ENCODE results near the gene RTKN2. TPM values are rescaled to one million over a fixed set of nuclear protein-coding genes. Genes with fewer than 3 reads are reported as not detected.

The RTKN2 gene
- total and polyA plus RNA-seq, 2 of the 4 experiments (the other 2 are of a cell fraction), result 0.75 to 0.90 TPM

DNA sequence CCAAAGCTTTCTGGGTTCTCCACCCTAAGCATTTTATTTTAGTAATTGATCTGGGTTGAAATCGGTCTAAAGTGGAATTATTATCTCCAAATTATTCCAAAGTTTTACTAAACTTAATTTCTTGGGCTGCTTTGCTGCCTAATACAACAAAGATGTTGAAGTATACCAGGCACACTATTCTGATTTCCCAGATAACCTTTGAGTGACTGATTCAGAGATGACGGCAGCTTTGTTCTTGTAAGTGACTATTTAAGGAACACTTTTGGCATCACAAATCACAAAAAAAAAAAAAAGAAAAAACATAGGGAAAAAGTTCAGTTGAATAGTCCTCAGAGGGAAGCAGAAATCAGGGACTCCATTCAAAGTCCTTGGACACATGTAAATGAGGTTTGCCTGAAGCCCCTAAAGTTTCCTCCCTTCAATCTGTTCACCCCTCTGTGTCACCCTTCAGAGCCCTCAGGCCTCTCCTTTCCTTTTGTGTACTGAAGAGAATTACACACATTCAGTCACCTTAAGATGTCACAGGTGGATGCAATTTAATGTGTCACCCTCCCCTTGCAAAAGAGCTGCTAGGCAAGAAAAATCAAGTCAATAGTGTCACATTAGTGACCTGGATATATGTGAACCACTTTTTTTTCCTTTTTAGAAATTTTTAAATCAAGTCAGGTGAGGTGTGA is 81.5 kb downstream of the RTKN2 start:
- no peak for ATAC-seq (ENCODE audit: low read depth)
- dilution Hi-C loops (cut with HindIII; ENCODE audit: low sequenced_read_pairs, unreplicated experiment), result no loop called here
- ChIA-PET CTCF (no interaction called here), POLR2A (ENCODE audit: unreplicated experiment) (no interaction called here)
- no peak overlapping the region for H2AK5ac ChIP-seq (ENCODE audit: low read depth, low read length)
- no peak overlapping the region for H3K18ac ChIP-seq (ENCODE audit: low read depth, low read length)
- no peak overlapping the region for H3K4ac ChIP-seq (ENCODE audit: low read depth, low read length)
- no peaks in the 10 kb centered on the region for H4K20me1 ChIP-seq (ENCODE audit: insufficient read depth, low read length)
- H3K9ac ChIP-seq (ENCODE audit: low read depth, low read length), result no peak overlapping the region
- no peaks in the 10 kb centered on the region for H3K79me1 ChIP-seq (ENCODE audit: low read depth in 1 of 2, low read length in 2 of 2)
- H2BK15ac ChIP-seq (ENCODE audit: low read depth, low read length), result no peak overlapping the region
- in situ Hi-C loops (cut with MboI; ENCODE audit: low sequenced_read_pairs), result no loop called here
- no peak overlapping the region for H4K91ac ChIP-seq (ENCODE audit: insufficient read depth, low read depth, low read length)
- no peaks in the 10 kb centered on the region for H3K27me3 ChIP-seq (ENCODE audit: control insufficient read depth, insufficient read depth, low read length)
- no peak overlapping the region for H3K56ac ChIP-seq (ENCODE audit: extremely low read depth, insufficient read depth, low read length)
- no peaks in the 10 kb centered on the region for H3K9me3 ChIP-seq (ENCODE audit: control insufficient read depth, insufficient read depth, low read length)
- TF ChIP-seq POLR2A (IDR thresholded peaks at IDR 0.05; ENCODE audit: low read depth, low read length), result no peak
- TF ChIP-seq, protein P1, sequence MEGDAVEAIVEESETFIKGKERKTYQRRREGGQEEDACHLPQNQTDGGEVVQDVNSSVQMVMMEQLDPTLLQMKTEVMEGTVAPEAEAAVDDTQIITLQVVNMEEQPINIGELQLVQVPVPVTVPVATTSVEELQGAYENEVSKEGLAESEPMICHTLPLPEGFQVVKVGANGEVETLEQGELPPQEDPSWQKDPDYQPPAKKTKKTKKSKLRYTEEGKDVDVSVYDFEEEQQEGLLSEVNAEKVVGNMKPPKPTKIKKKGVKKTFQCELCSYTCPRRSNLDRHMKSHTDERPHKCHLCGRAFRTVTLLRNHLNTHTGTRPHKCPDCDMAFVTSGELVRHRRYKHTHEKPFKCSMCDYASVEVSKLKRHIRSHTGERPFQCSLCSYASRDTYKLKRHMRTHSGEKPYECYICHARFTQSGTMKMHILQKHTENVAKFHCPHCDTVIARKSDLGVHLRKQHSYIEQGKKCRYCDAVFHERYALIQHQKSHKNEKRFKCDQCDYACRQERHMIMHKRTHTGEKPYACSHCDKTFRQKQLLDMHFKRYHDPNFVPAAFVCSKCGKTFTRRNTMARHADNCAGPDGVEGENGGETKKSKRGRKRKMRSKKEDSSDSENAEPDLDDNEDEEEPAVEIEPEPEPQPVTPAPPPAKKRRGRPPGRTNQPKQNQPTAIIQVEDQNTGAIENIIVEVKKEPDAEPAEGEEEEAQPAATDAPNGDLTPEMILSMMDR (conservative IDR thresholded peaks at IDR 0.05; ENCODE audit: low read depth, low read length), result no peak
- TF ChIP-seq, protein P2, sequence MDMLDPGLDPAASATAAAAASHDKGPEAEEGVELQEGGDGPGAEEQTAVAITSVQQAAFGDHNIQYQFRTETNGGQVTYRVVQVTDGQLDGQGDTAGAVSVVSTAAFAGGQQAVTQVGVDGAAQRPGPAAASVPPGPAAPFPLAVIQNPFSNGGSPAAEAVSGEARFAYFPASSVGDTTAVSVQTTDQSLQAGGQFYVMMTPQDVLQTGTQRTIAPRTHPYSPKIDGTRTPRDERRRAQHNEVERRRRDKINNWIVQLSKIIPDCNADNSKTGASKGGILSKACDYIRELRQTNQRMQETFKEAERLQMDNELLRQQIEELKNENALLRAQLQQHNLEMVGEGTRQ (IDR thresholded peaks at IDR 0.05; ENCODE audit: low read depth, low read length), result no peak
- TF ChIP-seq MAZ (IDR thresholded peaks at IDR 0.05; ENCODE audit: borderline replicate concordance, low read depth, low read length), result no peak
- no peak for TF ChIP-seq RCOR1 (IDR thresholded peaks at IDR 0.05; ENCODE audit: insufficient replicate concordance, low read length)
- no peak for TF ChIP-seq NFE2L2 (IDR thresholded peaks at IDR 0.05; ENCODE audit: low read depth, low read length)
- no peak for TF ChIP-seq SMC3 (IDR thresholded peaks at IDR 0.05; ENCODE audit: low read depth, low read length)
- TF ChIP-seq MXI1 (IDR thresholded peaks at IDR 0.05; ENCODE audit: borderline replicate concordance, low read depth, low read length), result no peak
- TF ChIP-seq, protein P3, sequence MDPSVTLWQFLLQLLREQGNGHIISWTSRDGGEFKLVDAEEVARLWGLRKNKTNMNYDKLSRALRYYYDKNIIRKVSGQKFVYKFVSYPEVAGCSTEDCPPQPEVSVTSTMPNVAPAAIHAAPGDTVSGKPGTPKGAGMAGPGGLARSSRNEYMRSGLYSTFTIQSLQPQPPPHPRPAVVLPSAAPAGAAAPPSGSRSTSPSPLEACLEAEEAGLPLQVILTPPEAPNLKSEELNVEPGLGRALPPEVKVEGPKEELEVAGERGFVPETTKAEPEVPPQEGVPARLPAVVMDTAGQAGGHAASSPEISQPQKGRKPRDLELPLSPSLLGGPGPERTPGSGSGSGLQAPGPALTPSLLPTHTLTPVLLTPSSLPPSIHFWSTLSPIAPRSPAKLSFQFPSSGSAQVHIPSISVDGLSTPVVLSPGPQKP (IDR thresholded peaks at IDR 0.05; ENCODE audit: borderline replicate concordance, low read depth, low read length), result no peak
- TF ChIP-seq RFX5 (IDR thresholded peaks at IDR 0.05; ENCODE audit: low read depth, low read length), result no peak
- no peak for TF ChIP-seq BHLHE40 (IDR thresholded peaks at IDR 0.05; ENCODE audit: low read depth, low read length)
- no peak for TF ChIP-seq RAD21 (IDR thresholded peaks at IDR 0.05; ENCODE audit: low read length)
- TF ChIP-seq MAFK (IDR thresholded peaks at IDR 0.05; ENCODE audit: low read depth, low read length), result no peak
- TF ChIP-seq CHD1 (IDR thresholded peaks at IDR 0.05; ENCODE audit: low read depth, low read length), result no peak
- no peak for TF ChIP-seq FOS (IDR thresholded peaks at IDR 0.05; ENCODE audit: low read depth, low read length)
- no peak for TF ChIP-seq CEBPB (IDR thresholded peaks at IDR 0.05; ENCODE audit: low read depth, low read length)
- DNase-seq, result no peak
- H3K36me3 ChIP-seq (ENCODE audit: control insufficient read depth, insufficient read depth, low read length), result no peaks in the 10 kb centered on the region
- H2AK9ac ChIP-seq (replicated peaks; ENCODE audit: low read depth, low read length, poor library complexity), result no peak overlapping the region
- intact Hi-C loops (cut with micrococcal nuclease), result no loop called here
- BruUV-seq (replicated peaks), result no TSS peak
- no peak overlapping the region for H3K14ac ChIP-seq (replicated peaks; ENCODE audit: low read depth, low read length)
- H2BK5ac ChIP-seq (ENCODE audit: low read depth, low read length, poor library complexity, severe bottlenecking), result no peak overlapping the region
- no peak overlapping the region for H3K23ac ChIP-seq (ENCODE audit: low read depth, low read length)
- no peak overlapping the region for H3K4me3 ChIP-seq (ENCODE audit: insufficient read depth, low read depth, low read length)
- H3K9me1 ChIP-seq (ENCODE audit: insufficient read depth, low read length), result no peaks in the 10 kb centered on the region
- no CpG with 5 or more reads among the region's 2 CpGs for WGBS, 2 experiments (ENCODE audit: extremely low coverage in 2 of 2, insufficient read length in 1 of 2)
- H2BK120ac ChIP-seq (ENCODE audit: low read depth, low read length), result no peak overlapping the region
- no peak overlapping the region for H2BK20ac ChIP-seq (ENCODE audit: low read depth, low read length)
- no peak overlapping the region for H4K8ac ChIP-seq (ENCODE audit: low read depth in 2 of 2, low read length in 2 of 2)
- H3K27ac ChIP-seq (ENCODE audit: insufficient read depth, low read length), result no peak overlapping the region
- no peaks in the 10 kb centered on the region for H3K4me1 ChIP-seq (ENCODE audit: control insufficient read depth, insufficient read depth, low read length)
- no peak overlapping the region for H3K4me2 ChIP-seq (ENCODE audit: low read depth, low read length)
- no peak overlapping the region for H2AFZ ChIP-seq (replicated peaks; ENCODE audit: low read length, poor library complexity)
- H4K5ac ChIP-seq (ENCODE audit: low read depth, low read length), result no peak overlapping the region

All from IMR-90 (cell line).